ENCODE measurements around the gene SMYD3.
"Not testable (repeated sequence)": the region's sequence is repeated elsewhere in the genome, so short reads cannot be mapped to it uniquely, and the experiment has no call there.

SMYD3 gene

DNA sequence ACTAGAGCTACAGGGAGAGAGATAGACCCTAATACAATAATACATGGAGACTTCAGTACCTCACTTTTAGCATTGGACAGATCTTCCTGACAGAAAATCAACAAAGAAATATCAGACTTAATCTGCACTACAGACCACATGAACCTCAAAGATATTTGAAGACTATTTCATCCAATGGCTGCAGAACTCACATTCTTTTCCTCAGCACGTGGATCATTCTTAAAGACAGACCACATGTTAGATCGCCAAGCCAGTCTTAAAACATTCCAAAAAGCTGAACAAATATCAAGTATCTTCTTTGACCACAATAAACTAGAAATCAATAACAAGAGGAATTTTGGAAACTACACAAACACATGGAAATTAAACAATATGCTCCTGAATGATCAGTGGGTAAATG, 776.3 kb downstream of the SMYD3 start:
- DNase-seq: no peak

- not testable (repeated sequence) for DNase-seq
Measured at GRCh38 chr1:245728035-245728434, 779.0 kb downstream of the SMYD3 start.

DNA sequence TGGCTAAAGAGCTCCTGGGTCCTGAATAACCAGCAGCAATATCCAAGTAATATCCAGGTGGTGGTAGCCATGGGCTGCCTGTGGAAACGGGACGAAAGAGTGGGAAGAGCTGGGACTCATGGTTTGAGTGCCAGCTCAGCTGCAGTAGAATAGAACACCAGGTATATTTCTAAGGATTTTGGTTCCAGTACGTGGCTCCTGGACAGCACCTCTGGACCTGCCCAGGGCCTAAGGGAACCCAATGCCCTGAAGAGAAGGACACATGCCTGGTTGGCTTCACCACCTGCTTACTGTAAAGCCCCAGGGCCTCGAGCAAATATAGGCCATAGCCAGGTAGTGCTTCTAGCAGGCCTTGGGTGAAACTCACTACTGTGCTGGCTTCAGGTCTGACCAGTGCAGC, 785.6 kb downstream of the SMYD3 start:
- no peak for DNase-seq

GRCh38 chr1:245718951-245719350, 788.1 kb downstream of the SMYD3 start:
- DNase-seq: no peak

- no peak for DNase-seq
Measured at GRCh38 chr1:245718123-245718522, 789.0 kb downstream of the SMYD3 start.

- no peak for DNase-seq
Measured at GRCh38 chr1:245717611-245718010, 789.5 kb downstream of the SMYD3 start.

DNA sequence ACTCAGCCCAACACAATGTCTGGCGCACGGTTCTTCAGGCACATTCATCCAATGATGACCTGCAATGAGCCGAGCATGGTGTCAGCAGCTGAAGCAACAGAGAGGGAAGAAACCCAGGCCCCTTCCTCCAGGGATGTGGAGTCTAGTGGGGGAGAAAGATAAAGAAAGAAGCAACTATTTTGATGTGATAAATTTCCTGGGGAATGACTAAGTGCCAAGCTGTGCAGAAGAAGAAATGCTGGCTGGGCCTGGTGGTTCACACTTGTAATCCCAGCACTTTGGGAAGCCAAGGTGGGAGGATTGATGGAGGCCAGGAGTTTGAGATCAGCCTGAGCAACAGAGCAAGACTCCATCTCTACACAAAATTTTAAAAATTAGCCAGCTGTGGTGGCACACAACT, 790.5 kb downstream of the SMYD3 start:
- no peak for DNase-seq

DNA sequence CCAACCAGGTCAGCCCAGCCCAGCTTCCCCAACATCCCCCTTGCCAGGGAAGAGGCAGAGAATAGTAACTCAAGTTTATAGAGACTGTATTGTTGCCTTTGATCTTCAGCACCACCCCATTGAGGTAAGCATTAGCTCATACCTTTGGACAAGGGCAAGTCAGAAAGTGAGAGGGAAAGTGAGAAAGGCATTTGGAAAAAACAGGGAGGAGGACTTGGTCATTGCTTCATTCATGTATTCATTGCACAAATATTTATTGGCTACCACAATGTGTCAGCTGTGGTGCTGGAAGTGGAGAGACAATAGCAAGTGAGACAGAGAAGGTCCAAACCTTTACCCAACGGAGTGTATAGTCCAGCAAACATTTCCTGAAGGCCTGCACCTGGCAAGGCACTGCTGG, 791.1 kb downstream of the SMYD3 start:
- no peak for DNase-seq

DNA sequence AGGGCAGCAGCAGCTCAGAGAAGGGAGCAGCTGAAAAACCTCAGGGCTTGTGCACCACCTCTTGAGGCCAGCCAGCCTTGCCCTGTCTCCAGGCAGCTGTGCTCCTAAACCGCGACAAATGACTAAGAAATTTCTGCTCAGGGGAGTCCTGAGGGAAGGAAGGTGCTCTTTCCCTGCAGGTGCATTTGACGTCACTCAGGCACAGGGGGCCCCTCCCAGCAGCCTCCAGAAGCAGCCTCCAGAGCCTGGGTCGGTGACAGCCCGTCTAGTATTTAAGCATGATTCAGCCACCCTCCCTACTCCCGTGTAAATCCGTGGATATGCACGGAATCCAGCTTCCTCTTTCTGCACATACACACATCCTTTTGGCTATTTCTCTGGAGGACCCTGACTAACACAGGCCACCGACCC, 791.8 kb downstream of the SMYD3 start:
- DNase-seq: no peak

DNA sequence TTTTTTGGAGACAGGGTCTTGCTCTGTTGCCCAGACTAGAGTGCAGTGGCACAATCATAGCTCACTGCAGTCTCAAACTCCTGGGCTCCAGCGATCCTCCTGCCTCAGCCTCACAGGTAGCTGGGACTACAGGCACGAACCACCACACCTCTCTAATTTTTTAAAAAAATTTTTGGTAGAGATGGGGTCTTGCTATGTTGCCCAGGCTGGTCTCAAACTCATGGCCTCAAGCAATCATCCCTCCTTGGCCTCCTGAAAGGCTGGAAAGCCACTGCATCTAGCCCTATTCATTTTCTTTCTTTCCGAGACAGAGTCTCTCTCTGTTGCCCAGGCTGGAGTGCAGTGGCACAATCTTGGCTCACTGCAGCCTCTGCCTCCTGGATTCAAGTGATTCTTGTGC, 793.1 kb downstream of the SMYD3 start:
- DNase-seq: not testable (repeated sequence)

DNA sequence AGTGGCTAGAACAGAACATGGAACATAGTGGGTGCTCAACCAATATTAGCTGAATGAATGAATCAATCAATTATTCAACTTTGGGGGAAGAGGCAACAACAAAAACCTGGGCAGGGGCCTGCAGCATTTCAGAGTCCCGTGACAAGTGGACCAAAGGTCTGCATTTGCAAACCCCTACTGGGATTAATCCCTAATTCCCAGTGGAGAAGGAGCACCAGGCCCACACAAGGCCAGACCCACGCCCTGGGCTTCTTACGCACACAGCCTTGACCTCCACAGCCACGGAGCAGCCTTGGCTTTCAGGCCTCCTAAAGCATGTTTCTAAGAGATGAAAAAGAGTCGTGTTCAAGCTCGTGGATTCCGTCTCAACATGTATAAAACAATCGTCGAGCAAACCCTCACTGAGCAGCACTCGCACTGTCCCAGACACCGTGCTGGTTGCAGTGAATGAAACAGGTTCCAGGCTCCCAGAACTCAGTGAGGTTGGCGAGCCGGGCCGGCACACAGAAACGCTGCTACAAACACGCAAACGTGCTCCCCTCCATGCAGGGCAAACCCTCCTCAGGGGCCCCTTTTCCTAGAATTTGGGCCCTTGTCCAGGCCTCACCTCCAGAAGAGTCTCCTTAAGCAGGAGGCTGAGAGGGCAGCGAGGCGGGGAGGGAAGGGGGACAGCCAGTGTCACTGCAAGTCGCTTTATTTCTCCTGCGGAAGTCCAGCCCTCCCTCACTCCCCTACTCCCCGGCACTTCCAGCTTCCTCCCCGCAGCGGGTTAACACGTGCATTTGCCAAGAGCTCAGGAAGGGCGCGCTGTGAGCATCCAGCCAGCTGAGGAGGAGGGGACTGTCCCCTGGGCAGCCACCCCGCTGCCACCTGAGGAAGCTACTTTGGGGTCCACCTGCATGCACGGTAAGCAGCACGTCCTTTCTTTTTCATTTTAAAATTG, 795.8 kb downstream of the SMYD3 start:
- DNase-seq: no peak

- no peak for DNase-seq
Measured at GRCh38 chr1:245707941-245708340, 799.1 kb downstream of the SMYD3 start.

GRCh38 chr1:245704765-245705164, 802.3 kb downstream of the SMYD3 start:
- no peak for DNase-seq

DNA sequence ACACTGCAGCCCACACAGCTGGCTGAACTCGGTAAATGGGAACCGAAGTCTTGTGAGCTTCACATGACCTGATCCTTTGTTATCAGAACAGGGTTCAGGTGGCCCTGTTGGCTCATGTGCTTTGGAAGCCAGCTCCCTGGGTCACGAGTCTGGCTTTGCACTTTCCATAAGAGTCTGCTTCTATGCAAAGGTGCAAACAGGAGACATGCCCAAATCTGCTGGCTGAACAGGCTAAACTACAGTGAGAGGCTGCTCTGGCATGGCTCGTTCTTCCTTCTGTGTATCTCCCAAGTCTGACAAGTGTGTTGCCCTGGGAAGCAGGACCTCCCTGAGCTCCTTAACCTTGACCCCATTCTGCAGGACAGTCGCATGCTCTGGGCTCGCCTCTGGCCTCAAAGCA, 802.7 kb downstream of the SMYD3 start:
- no peak for DNase-seq

DNA sequence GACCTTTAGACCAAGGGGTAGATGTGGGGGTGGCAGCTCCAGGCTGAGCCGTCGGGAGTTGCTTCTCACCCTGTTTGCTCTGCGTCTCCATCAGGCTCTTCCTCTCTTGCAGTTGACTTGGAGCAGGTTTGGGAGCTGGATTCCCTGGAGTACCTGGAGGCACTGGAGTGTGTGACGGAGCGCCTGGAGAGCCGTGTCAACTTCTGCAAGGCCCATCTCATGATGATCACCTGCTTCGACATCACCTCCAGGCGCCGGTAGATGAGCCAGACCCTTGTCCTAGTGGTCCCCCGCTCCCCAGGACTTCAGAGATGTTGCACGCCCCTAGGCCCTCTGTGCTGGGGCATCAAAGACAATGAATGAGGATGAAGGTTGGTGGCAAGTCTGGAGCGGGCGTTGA, 804.7 kb downstream of the SMYD3 start:
- no peak for DNase-seq

GRCh38 chr1:245701631-245702030, 805.4 kb downstream of the SMYD3 start:
- DNase-seq: no peak

GRCh38 chr1:245700631-245701030, 806.4 kb downstream of the SMYD3 start:
- DNase-seq: no peak

Measured in Kasumi-1 (cell line).